Astrocyte of the cerebellum (primary cell): Measurements from ENCODE around the gene UNCX.

ENCODE experiments used
- DNase-seq: peaks from one replicate; pipeline ENCODE4 v3.0.0-alpha.2; 2011; ENCODE audit warnings: low read depth
- H3K4me3 ChIP-seq: 2 replicates; pipeline ENCODE4 v1.5.1; 2011; ENCODE audit warnings: mild to moderate bottlenecking, low read depth, low read length, moderate library complexity
- in situ Hi-C: cut with HindIII; loops from 2 replicates; pipeline ENCODE4 v1.10.0; 2017; ENCODE audit warnings: low sequenced_read_pairs
- TF ChIP-seq, protein P1 (sequence below): IDR thresholded peaks from 2 replicates; pipeline ENCODE4 v1.5.1; 2012; ENCODE audit warnings: low read length, low read depth, moderate library complexity, mild to moderate bottlenecking; ENCODE audit errors: missing control alignments

The UNCX gene

DNA sequence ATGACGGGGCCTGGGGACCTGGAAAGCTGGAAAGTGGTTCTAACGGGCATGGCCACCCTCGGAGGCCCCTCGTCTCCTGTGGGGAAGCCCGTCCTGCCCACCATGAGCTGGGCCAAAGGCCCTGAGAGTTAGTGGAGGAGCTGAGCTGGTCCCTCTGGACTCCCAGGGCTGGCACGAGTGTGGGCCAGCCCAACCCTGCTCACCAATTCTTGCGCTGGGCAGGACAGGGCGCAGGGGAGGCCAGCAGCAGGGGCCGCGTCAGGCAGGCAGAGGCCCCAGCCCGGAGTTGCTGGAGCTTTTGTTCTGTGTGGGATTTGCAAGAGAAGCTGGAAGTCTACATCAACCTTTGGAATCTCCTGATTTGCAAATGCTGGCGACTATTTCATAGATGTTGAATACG, 29.8 kb downstream of the UNCX start:
- TF ChIP-seq, protein P1, sequence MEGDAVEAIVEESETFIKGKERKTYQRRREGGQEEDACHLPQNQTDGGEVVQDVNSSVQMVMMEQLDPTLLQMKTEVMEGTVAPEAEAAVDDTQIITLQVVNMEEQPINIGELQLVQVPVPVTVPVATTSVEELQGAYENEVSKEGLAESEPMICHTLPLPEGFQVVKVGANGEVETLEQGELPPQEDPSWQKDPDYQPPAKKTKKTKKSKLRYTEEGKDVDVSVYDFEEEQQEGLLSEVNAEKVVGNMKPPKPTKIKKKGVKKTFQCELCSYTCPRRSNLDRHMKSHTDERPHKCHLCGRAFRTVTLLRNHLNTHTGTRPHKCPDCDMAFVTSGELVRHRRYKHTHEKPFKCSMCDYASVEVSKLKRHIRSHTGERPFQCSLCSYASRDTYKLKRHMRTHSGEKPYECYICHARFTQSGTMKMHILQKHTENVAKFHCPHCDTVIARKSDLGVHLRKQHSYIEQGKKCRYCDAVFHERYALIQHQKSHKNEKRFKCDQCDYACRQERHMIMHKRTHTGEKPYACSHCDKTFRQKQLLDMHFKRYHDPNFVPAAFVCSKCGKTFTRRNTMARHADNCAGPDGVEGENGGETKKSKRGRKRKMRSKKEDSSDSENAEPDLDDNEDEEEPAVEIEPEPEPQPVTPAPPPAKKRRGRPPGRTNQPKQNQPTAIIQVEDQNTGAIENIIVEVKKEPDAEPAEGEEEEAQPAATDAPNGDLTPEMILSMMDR, result no peak
- in situ Hi-C loops, result no loop called here
- no peak for DNase-seq
- no peak overlapping the region for H3K4me3 ChIP-seq

DNA sequence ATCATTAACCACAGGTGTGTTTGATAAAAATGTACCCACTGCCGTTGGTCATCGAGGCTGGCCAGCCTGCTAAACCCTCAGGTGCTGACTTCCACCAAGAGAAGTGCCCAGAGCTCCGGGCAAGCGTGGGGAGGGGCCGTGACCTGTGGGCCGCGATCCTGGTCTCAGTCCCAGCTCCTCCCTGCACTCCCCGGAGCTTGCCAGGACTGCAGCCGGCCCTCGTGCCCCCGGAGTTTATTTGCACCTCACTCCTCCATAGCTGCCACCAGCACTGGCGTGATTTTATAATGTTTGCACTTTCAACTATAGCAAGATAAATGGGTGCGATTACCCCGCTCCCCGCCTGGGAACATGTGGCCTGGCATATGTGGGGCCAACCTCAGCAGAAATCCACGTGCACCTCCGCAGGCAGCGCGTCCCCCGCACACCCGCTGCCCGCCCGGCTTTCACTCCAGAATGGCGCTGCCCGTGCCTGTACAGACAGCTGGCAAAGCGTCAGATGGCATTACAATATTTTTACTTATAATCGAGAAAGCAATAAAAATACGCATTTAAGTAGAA, 30.8 kb downstream of the UNCX start:
- in situ Hi-C loops, result no loop called here
- no peak for DNase-seq
- H3K4me3 ChIP-seq, result no peak overlapping the region
- TF ChIP-seq, protein P1, result no peak

DNA sequence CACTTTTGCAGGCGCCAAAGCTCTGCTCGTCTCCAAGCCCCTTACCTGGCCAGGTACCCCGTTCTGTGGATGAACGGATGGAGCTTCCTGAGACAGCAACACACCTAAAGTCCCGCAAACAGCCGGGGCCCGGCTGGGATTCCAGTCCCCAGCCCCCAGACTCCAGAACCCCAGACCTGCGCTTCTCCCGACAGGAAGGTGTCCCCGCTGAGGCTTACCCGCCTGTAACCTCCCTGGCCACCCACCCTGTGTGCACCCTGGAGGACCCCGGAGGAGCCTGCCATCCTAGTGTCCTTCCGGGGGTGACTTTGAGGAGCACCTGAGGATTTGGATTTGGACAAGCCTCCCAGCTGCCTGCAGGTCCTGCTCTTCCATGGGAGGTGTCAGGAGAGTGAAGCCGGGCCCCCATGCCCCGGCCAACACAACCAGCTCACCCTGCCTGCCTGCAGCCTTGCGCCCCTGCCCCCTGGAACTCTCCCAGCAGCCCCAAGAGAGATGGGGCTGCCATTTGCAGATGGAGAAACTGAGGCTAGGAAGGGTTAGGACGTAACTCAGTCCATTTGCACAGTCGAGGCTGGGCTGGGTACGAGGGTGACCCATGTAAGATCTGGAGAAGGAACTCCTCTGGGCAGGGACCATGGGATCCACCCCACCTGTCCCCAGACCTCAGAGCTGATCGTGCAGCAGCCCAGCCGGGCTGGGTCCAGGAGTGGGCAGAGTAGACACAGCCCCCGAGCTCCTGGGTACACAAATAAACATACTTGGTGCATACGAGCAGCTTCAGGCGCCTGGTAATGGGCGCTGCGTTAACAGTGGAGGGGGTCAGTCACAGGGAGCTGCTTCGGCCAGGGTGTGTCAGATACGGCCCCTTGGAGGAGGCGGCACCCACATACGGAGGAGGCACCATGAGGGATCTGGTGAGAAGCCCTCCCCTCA, 31.9 kb downstream of the UNCX start:
- in situ Hi-C loops, result no loop called here
- DNase-seq, result no peak
- TF ChIP-seq, protein P1, result no peak
- H3K4me3 ChIP-seq, result no peak overlapping the region

DNA sequence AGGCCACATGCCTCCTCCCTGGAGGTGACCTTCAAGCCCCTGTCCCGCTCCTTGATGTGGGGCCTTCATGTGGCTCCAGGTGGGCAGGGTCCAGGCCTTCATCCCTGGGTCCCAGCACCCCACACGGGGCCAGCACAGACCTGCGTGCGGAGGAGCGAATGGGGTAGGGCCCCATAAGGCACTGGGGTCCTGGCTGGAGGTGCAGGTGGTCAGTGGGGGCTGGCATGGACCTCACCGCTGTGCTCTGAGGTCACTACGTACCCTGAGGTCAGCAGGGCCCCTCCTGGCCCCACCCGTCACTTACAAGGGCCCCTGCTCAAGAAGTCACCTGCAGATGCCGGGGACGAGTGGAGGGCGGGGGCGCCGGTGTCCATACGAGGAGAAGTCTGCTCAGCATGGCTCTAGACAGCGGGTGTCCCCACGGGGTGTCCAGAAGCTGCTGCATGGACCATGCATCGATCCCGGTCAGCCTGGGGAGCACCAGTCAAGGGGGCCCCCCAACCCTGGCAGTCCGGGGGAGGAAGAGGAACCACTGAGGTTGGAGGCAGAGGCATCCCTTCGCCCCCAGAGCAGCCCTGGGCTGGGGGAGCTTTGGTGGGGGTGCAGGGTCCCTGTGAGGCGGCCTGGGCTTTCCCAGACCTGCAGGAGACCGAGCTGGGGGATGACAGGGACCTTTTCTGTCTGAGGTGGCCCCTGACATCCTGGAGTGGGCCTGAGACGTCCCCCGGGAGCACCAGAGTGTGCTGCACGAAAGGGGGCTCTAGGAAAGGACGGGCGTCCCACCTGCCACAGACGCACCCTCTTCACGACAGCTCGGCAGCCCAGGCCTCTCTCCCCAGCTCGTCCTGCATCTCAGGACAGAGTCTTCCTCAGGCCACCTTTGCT, 34.6 kb downstream of the UNCX start:
- DNase-seq, result no peak
- H3K4me3 ChIP-seq, result no peak overlapping the region
- TF ChIP-seq, protein P1, result no peak
- in situ Hi-C loops, result no loop called here

DNA sequence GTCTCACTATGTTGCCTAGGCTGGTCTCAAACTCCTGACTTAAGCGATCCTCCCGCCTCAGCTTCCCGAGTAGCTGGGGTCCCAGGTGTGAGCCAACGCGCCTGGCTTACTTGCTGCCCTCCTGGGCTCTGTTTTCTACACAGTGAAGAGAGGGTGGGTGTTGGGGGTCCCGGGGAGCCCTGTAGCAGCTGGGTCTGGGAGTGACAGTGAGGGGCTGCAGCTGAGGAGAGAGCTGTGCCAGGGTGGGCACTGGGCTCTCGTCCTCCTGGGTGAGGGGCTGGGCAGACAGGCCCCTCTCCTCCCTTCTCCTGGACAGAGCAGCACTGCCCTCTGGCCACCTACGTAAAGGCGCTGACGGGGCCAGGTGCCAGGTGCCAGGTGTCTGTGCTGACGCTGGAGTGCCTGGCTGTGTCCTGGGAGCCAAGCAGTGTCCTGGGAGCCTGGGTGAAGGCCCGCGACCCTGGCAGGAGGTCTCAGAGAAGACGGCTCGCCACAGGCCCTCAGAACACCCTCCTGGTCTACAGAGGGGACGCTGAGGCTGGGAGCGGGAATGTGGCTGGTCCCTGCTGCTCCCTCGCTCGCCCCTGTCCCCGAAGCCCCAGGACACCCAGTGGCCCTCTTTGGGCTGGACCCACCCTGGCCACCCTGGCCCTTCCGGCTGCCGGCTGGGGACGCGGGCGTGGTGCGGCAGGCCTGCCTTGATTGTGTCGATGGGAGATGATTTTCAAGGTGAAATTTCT, 35.6 kb downstream of the UNCX start:
- H3K4me3 ChIP-seq, result no peak overlapping the region
- TF ChIP-seq, protein P1, result no peak
- in situ Hi-C loops, result no loop called here
- DNase-seq, result no peak

DNA sequence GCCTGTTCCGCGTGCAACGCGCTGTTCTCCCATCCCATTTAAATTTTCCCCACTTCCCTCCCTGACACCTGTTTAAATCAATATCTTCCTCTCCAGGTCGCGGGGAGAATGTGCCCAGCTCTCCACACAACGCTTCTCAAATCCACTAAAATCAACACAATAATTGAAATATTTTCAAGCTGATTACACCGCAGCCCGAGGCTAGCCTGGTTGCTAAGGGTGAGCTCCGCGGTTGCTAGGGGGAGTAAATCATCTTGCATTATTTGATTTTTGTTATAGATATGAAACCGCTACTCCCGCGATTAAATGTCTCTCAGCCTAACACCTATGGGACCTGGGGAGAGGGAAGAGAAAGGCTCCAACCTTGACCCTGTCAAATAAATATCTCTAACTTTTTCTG, 36.2 kb downstream of the UNCX start:
- H3K4me3 ChIP-seq, result no peak overlapping the region
- DNase-seq, result no peak
- in situ Hi-C loops, result no loop called here
- TF ChIP-seq, protein P1, result no peak
